Neural cell (in vitro differentiated cells): ENCODE results near the gene FHOD3. TPM values are rescaled to one million over a fixed set of nuclear protein-coding genes. Genes with fewer than 3 reads are reported as not detected.

Experiments used
- H2AFZ ChIP-seq: fragments of 200-600, 300-800 bp; sonication (generic), shearing (Covaris generic); 2 replicates; pipeline ENCODE4 v1.6.0; 2014; ENCODE audit warnings: low read depth, mild to moderate bottlenecking, antibody characterized with exemption, low read length, moderate library complexity
- H3F3A ChIP-seq: fragments of 200-600 bp; shearing (Covaris generic); 2 replicates; pipeline ENCODE4 v1.6.1; 2016; ENCODE audit warnings: mild to moderate bottlenecking, moderate library complexity, mixed read lengths, antibody characterized with exemption, low read length; ENCODE audit not compliant: insufficient read depth, poor library complexity, severe bottlenecking
- H3K27ac ChIP-seq: fragments of 200-600, 300-800 bp; sonication (generic), shearing (Covaris generic); 2 replicates; pipeline ENCODE4 v1.5.1; 2014; ENCODE audit warnings: mild to moderate bottlenecking, low read length, moderate library complexity
- H3K27me3 ChIP-seq: fragments of 300-800, 200-600 bp; sonication (generic), shearing (Covaris generic); 2 replicates; pipeline ENCODE4 v1.6.0; 2014; ENCODE audit warnings: mild to moderate bottlenecking, low read depth, low read length, moderate library complexity; ENCODE audit not compliant: insufficient read depth
- H3K36me3 ChIP-seq: fragments of 300-800, 200-600 bp; sonication (generic), shearing (Covaris generic); 2 replicates; pipeline ENCODE4 v1.5.1; 2014; ENCODE audit warnings: mild to moderate bottlenecking, antibody characterized with exemption, low read length, moderate library complexity; ENCODE audit not compliant: insufficient read depth
- H3K4me2 ChIP-seq: fragments of 300-800, 200-600 bp; sonication (generic), shearing (Covaris generic); 2 replicates; pipeline ENCODE4 v1.6.0; 2014; ENCODE audit warnings: mild to moderate bottlenecking, low read length
- H3K4me3 ChIP-seq: fragments of 300-800, 200-600 bp; sonication (generic), shearing (Covaris generic); 2 replicates; pipeline ENCODE4 v1.5.1; 2014; ENCODE audit warnings: mild to moderate bottlenecking, low read length, moderate library complexity
- H3K79me2 ChIP-seq: fragments of 200-600 bp; shearing (Covaris generic); replicated peaks from 2 replicates; pipeline ENCODE4 v1.6.0; 2014; ENCODE audit warnings: mild to moderate bottlenecking, low read length, moderate library complexity; ENCODE audit not compliant: insufficient read depth
- H3K9ac ChIP-seq: fragments of 300-800, 200-600 bp; sonication (generic), shearing (Covaris generic); 2 replicates; pipeline ENCODE4 v1.6.1; 2016; ENCODE audit warnings: mild to moderate bottlenecking, low read length, mixed read lengths
- H3K9me2 ChIP-seq: fragments of 200-600 bp; shearing (Covaris generic); 2 replicates; pipeline ENCODE4 v1.6.1; 2016; ENCODE audit warnings: mild to moderate bottlenecking, low read length, mixed read lengths; ENCODE audit not compliant: insufficient read depth
- H3K9me3 ChIP-seq: fragments of 200-600, 300-800 bp; sonication (generic), shearing (Covaris generic); 2 replicates; pipeline ENCODE4 v1.6.1; 2016; ENCODE audit warnings: mild to moderate bottlenecking, mixed run types, low read length, moderate library complexity, mixed read lengths
- H4K20me1 ChIP-seq: fragments of 200-600 bp; shearing (Covaris generic); 2 replicates; pipeline ENCODE4 v1.6.1; 2016; ENCODE audit warnings: mild to moderate bottlenecking, mixed run types; ENCODE audit not compliant: insufficient read depth
- CTCF ChIP-seq: fragments of 450-650 bp; IDR thresholded peaks from 2 replicates; pipeline ENCODE4 v1.5.1; 2014; ENCODE audit warnings: antibody characterized with exemption, mild to moderate bottlenecking, moderate library complexity; ENCODE audit not compliant: poor library complexity, severe bottlenecking
- EP300 ChIP-seq: fragments of 450-650 bp; conservative IDR thresholded peaks from 2 replicates; pipeline ENCODE4 v1.6.1; 2014; ENCODE audit warnings: antibody characterized with exemption, mild to moderate bottlenecking, moderate library complexity; ENCODE audit not compliant: poor library complexity, severe bottlenecking
- EZH2 ChIP-seq: fragments of 200-600, 300-800 bp; shearing (Covaris generic), sonication (generic); IDR thresholded peaks from 2 replicates; pipeline ENCODE4 v1.6.1; 2014; ENCODE audit warnings: antibody characterized with exemption, low read length, borderline replicate concordance, mild to moderate bottlenecking; ENCODE audit not compliant: insufficient read depth, poor library complexity, severe bottlenecking
- MXI1 ChIP-seq: fragments of 450-650 bp; conservative IDR thresholded peaks from 2 replicates; pipeline ENCODE4 v1.6.1; 2014; ENCODE audit warnings: antibody characterized with exemption, mild to moderate bottlenecking; ENCODE audit not compliant: poor library complexity, severe bottlenecking
- POLR2AphosphoS5 ChIP-seq: IDR thresholded peaks from 2 replicates; pipeline ENCODE4 v1.6.1; 2012
- RAD21 ChIP-seq: fragments of 450-650 bp; conservative IDR thresholded peaks from 2 replicates; pipeline ENCODE4 v1.6.1; 2014; ENCODE audit warnings: antibody characterized with exemption, mild to moderate bottlenecking, moderate library complexity
- REST ChIP-seq: IDR thresholded peaks from 2 replicates; pipeline ENCODE4 v1.6.1; 2012; ENCODE audit warnings: borderline replicate concordance
- SMC3 ChIP-seq: fragments of 450-650 bp; conservative IDR thresholded peaks from 2 replicates; pipeline ENCODE4 v1.6.1; 2014; ENCODE audit warnings: antibody characterized with exemption, mild to moderate bottlenecking, moderate library complexity; ENCODE audit not compliant: poor library complexity
- TAF1 ChIP-seq: IDR thresholded peaks from 2 replicates; pipeline ENCODE4 v1.6.1; 2012; ENCODE audit warnings: low read depth
- polyA plus RNA-seq: library from polyadenylated mRNA; depleted of rRNA; stranded (reverse); fragments of >200 nt; gene quantifications from 2 replicates; pipeline ENCODE4 v1.2.3, GENCODE V29; 2014

FHOD3 gene
- polyA plus RNA-seq, 1 donor from 2014 or later, result 19.4 TPM

GRCh38 chr18:36811430-36811829, 513.9 kb downstream of the FHOD3 start:
- Histone ChIP-seq H3K27ac (no peak overlapping the region), H3K9me2 (no peaks in the 10 kb centered on the region), H4K20me1 (no peaks in the 10 kb centered on the region), H3F3A (no peaks in the 10 kb centered on the region), H3K9ac (no peak overlapping the region), H3K79me2 (no peaks in the 10 kb centered on the region), H3K36me3 (peaks cover 6% of the 10 kb centered on the region), H3K27me3 (no peaks in the 10 kb centered on the region), H3K4me3 (no peak overlapping the region), H2AFZ (no peak overlapping the region), H3K9me3 (no peaks in the 10 kb centered on the region), H3K4me2 (no peak overlapping the region)
- TF ChIP-seq MXI1 (no peak), EZH2 (no peak), TAF1 (no peak), CTCF (no peak), SMC3 (no peak), REST (no peak), EP300 (no peak), RAD21 (no peak), POLR2AphosphoS5 (no peak)

GRCh38 chr18:36811955-36812354, 514.4 kb downstream of the FHOD3 start:
- no peaks in the 10 kb centered on the region for H3F3A ChIP-seq
- no peaks in the 10 kb centered on the region for H4K20me1 ChIP-seq
- H3K27me3 ChIP-seq, result no peaks in the 10 kb centered on the region
- no peaks in the 10 kb centered on the region for H3K9me3 ChIP-seq
- no peak for TF ChIP-seq TAF1
- TF ChIP-seq REST, result no peak
- TF ChIP-seq MXI1, result no peak
- TF ChIP-seq SMC3, result no peak
- no peak for TF ChIP-seq EZH2
- no peak for TF ChIP-seq EP300
- no peaks in the 10 kb centered on the region for H3K9me2 ChIP-seq
- H3K79me2 ChIP-seq, result no peaks in the 10 kb centered on the region
- no peak overlapping the region for H3K4me3 ChIP-seq
- H2AFZ ChIP-seq, result no peak overlapping the region
- no peak overlapping the region for H3K9ac ChIP-seq
- H3K4me2 ChIP-seq, result no peak overlapping the region
- H3K27ac ChIP-seq, result no peak overlapping the region
- peaks cover 5% of the 10 kb centered on the region for H3K36me3 ChIP-seq
